MM.1S (cell line): ENCODE results near the gene POLD2.

Source experiments
- DNase-seq: peaks from one replicate; pipeline ENCODE4 v3.0.0-alpha.2; 2015
- H2AFZ ChIP-seq: fragments of 300-600 bp; sonication (generic); 2 replicates; pipeline ENCODE4 v1.6.0; 2016; ENCODE audit warnings: antibody characterized with exemption, low read length
- H3F3A ChIP-seq: fragments of 300-600 bp; sonication (generic); 2 replicates; pipeline ENCODE4 v1.6.1; 2016; ENCODE audit warnings: mild to moderate bottlenecking, antibody characterized with exemption, low read length, moderate library complexity, mixed read lengths; ENCODE audit not compliant: insufficient read depth
- H3K27ac ChIP-seq: fragments of 300-600 bp; sonication (generic); 2 replicates; pipeline ENCODE4 v1.5.1; 2016; ENCODE audit warnings: mild to moderate bottlenecking, low read length
- H3K27me3 ChIP-seq: fragments of 300-600 bp; sonication (generic); replicated peaks from 2 replicates; pipeline ENCODE4 v1.6.0; 2016; ENCODE audit warnings: low read length; ENCODE audit not compliant: insufficient read depth
- H3K36me3 ChIP-seq: fragments of 300-600 bp; sonication (generic); replicated peaks from 2 replicates; pipeline ENCODE4 v1.6.1; 2016; ENCODE audit warnings: mild to moderate bottlenecking, low read length, mixed read lengths; ENCODE audit not compliant: insufficient read depth
- H3K4me1 ChIP-seq: fragments of 300-600 bp; sonication (generic); 2 replicates; pipeline ENCODE4 v1.6.1; 2016; ENCODE audit warnings: low read length, mixed read lengths
- H3K4me2 ChIP-seq: fragments of 300-600 bp; sonication (generic); 2 replicates; pipeline ENCODE4 v1.6.0; 2016; ENCODE audit warnings: low read depth, low read length
- H3K4me3 ChIP-seq: fragments of 300-600 bp; sonication (generic); 2 replicates; pipeline ENCODE4 v1.5.1; 2016; ENCODE audit warnings: low read length, mixed read lengths
- H3K79me2 ChIP-seq: fragments of 300-600 bp; sonication (generic); 2 replicates; pipeline ENCODE4 v1.6.1; 2016; ENCODE audit warnings: mixed run types, low read length, mixed read lengths
- H3K9ac ChIP-seq: fragments of 300-600 bp; sonication (generic); 2 replicates; pipeline ENCODE4 v1.6.1; 2016; ENCODE audit warnings: low read length, mixed read lengths
- H3K9me2 ChIP-seq: fragments of 300-600 bp; sonication (generic); replicated peaks from 2 replicates; pipeline ENCODE4 v1.6.1; 2016; ENCODE audit warnings: mild to moderate bottlenecking, low read length, mixed read lengths; ENCODE audit not compliant: insufficient read depth
- H3K9me3 ChIP-seq: fragments of 300-600 bp; sonication (generic); replicated peaks from 2 replicates; pipeline ENCODE4 v1.6.1; 2016; ENCODE audit warnings: mild to moderate bottlenecking, low read length, mixed read lengths; ENCODE audit not compliant: insufficient read depth
- H4K20me1 ChIP-seq: fragments of 300-600 bp; sonication (generic); 2 replicates; pipeline ENCODE4 v1.6.1; 2016; ENCODE audit warnings: mild to moderate bottlenecking, low read length, moderate library complexity, mixed read lengths; ENCODE audit not compliant: insufficient read depth
- CTCF ChIP-seq: fragments of 300-600 bp; sonication (generic); IDR thresholded peaks from 2 replicates; pipeline ENCODE4 v1.5.1; 2016; ENCODE audit warnings: antibody characterized with exemption, low read length, mixed read lengths
- EZH2 ChIP-seq: fragments of 300-600 bp; sonication (generic); optimal IDR thresholded peaks from 2 replicates; pipeline ENCODE3; 2017; ENCODE audit warnings: low read depth, mild to moderate bottlenecking, antibody characterized with exemption, low read length, mixed read lengths
- EZH2phosphoT487 ChIP-seq: fragments of 300-600 bp; sonication (generic); IDR thresholded peaks from 2 replicates; pipeline ENCODE4 v1.6.1; 2018; ENCODE audit warnings: antibody characterized with exemption, low read length

Gene POLD2

GRCh38 chr7:44150966-44151941 is 27.9 kb upstream of the POLD2 start:
- TF ChIP-seq EZH2phosphoT487 (no peak), CTCF (no peak), EZH2 (no peak)
- H3K4me2 ChIP-seq, result no peak overlapping the region
- no peaks in the 10 kb centered on the region for H3K27me3 ChIP-seq
- no peak overlapping the region for H3K27ac ChIP-seq
- no peaks in the 10 kb centered on the region for H3K36me3 ChIP-seq
- H4K20me1 ChIP-seq, result no peaks in the 10 kb centered on the region
- DNase-seq, result no peak
- no peaks in the 10 kb centered on the region for H3K9me2 ChIP-seq
- H2AFZ ChIP-seq, result no peak overlapping the region
- no peaks in the 10 kb centered on the region for H3K4me1 ChIP-seq
- no peak overlapping the region for H3K9ac ChIP-seq
- H3K79me2 ChIP-seq, result no peaks in the 10 kb centered on the region
- H3K4me3 ChIP-seq, result no peak overlapping the region
- H3K9me3 ChIP-seq, result no peaks in the 10 kb centered on the region
- no peaks in the 10 kb centered on the region for H3F3A ChIP-seq

- DNase-seq, result peak; percentile 21
- no peak overlapping the region for H3K27ac ChIP-seq
- H3F3A ChIP-seq, result no peaks in the 10 kb centered on the region
- H3K79me2 ChIP-seq, result no peaks in the 10 kb centered on the region
- no peaks in the 10 kb centered on the region for H4K20me1 ChIP-seq
- H3K36me3 ChIP-seq, result no peaks in the 10 kb centered on the region
- H3K4me2 ChIP-seq, result no peak overlapping the region
- no peaks in the 10 kb centered on the region for H3K4me1 ChIP-seq
- no peaks in the 10 kb centered on the region for H3K9me3 ChIP-seq
- TF ChIP-seq EZH2phosphoT487 (no peak), EZH2 (no peak), CTCF (no peak)
- H3K4me3 ChIP-seq, result no peak overlapping the region
- no peak overlapping the region for H3K9ac ChIP-seq
- H3K27me3 ChIP-seq, result no peaks in the 10 kb centered on the region
- no peak overlapping the region for H2AFZ ChIP-seq
- no peaks in the 10 kb centered on the region for H3K9me2 ChIP-seq
Observed at GRCh38 chr7:44150466-44150832, 27.1 kb upstream of the POLD2 start.

- Histone ChIP-seq H3K27me3 (no peaks in the 10 kb centered on the region), H2AFZ (no peak overlapping the region)
- TF ChIP-seq EZH2phosphoT487 (no peak), EZH2 (no peak), CTCF (no peak)
Observed at GRCh38 chr7:44149571-44150465, 26.5 kb upstream of the POLD2 start.

More at GRCh38 chr7:44149571-44150465, 26.5 kb upstream of the POLD2 start:
- no peaks in the 10 kb centered on the region for H3K9me3 ChIP-seq
- no peak overlapping the region for H3K4me3 ChIP-seq
- H3K9me2 ChIP-seq, result no peaks in the 10 kb centered on the region
- H4K20me1 ChIP-seq, result no peaks in the 10 kb centered on the region
- H3F3A ChIP-seq, result no peaks in the 10 kb centered on the region
- no peaks in the 10 kb centered on the region for H3K79me2 ChIP-seq
- H3K36me3 ChIP-seq, result no peaks in the 10 kb centered on the region
- no peak overlapping the region for H3K4me2 ChIP-seq
- no peaks in the 10 kb centered on the region for H3K4me1 ChIP-seq
- no peak overlapping the region for H3K9ac ChIP-seq
- DNase-seq, result no peak
- H3K27ac ChIP-seq, result no peak overlapping the region
